Kidney (tissue), 14 donors: ENCODE measurements around the gene FUCA1. TPM values are rescaled to one million over a fixed set of nuclear protein-coding genes. Genes with fewer than 3 reads are reported as not detected.

Experiments
- DNase-seq, 5 donors: peaks; one replicate each; pipeline ENCODE4 v3.0.0-alpha.2; 2013 to 2020
- FAIRE-seq: peaks from 2 replicates; lab custom pipeline; 2012; peaks lifted over from hg19 to GRCh38; lab: Jason Lieb, UNC
- H3K27ac ChIP-seq, 2 donors: one replicate each; pipeline ENCODE4 v1.7.0; 2013; ENCODE audit warnings: low read depth in 2 of 2, low read length in 2 of 2, inconsistent platforms in 1 of 2
- H3K27me3 ChIP-seq: one replicate; pipeline ENCODE4 v1.7.1; 2013; ENCODE audit warnings: low read length, inconsistent platforms; ENCODE audit not compliant: control insufficient read depth, insufficient read depth
- H3K36me3 ChIP-seq, 3 donors: one replicate each; pipeline versions ENCODE4 v1.7.0 to v1.7.1; 2013; ENCODE audit warnings: low read length in 3 of 3, control low read depth in 1 of 3, inconsistent platforms in 1 of 3; ENCODE audit not compliant: insufficient read depth in 3 of 3, control insufficient read depth in 2 of 3
- H3K4me1 ChIP-seq, 3 donors: one replicate each; pipeline versions ENCODE4 v1.7.0 to v1.7.1; 2013; ENCODE audit warnings: low read length in 3 of 3, inconsistent platforms in 1 of 3, low read depth in 1 of 3; ENCODE audit not compliant: control insufficient read depth in 2 of 3, insufficient read depth in 2 of 3
- H3K4me3 ChIP-seq, 3 donors: one replicate each; pipeline versions ENCODE4 v1.7.0 to v1.8.1; 2013; ENCODE audit warnings: low read length in 3 of 3, control low read depth in 1 of 3, inconsistent platforms in 1 of 3
- H3K9ac ChIP-seq, 3 donors: one replicate each; pipeline versions ENCODE4 v1.7.0 to v1.7.1; 2013; ENCODE audit warnings: low read length in 3 of 3, control low read depth in 1 of 3, inconsistent platforms in 1 of 3
- H3K9me3 ChIP-seq, 3 donors: one replicate each; pipeline versions ENCODE4 v1.7.0 to v1.7.1; 2013; ENCODE audit warnings: low read length in 3 of 3, control low read depth in 1 of 3, inconsistent platforms in 1 of 3; ENCODE audit not compliant: control insufficient read depth in 2 of 3, insufficient read depth in 1 of 3
- intact Hi-C: fragments of 100-400 bp; cut with DNase I; formaldehyde crosslinking; loops from one replicate; pipeline ENCODE4 v1.11.1; 2022
- polyA plus RNA-seq: library from polyadenylated mRNA; stranded (reverse); fragments of 350-450 nt; fragmentation: Illumina TruSeq; extraction: RNeasy Lipid Tissue Mini Kit (QIAGEN cat#74804); gene quantifications from one replicate; pipeline ENCODE4 v1.2.3, GENCODE V29; 2014; ENCODE audit warnings: low read depth, low replicate concordance; ENCODE audit not compliant: insufficient read depth
- total RNA-seq: library from RNA; stranded (reverse); fragmentation: NEBNext Ultra II Directional; extraction: Animal tissue kit (Norgen Biotek cat#: 25700); gene quantifications from one replicate; pipeline ENCODE4 v1.2.1, GENCODE V29; 2021
- TF ChIP-seq, protein P1 (sequence below): IDR thresholded peaks from 3 replicates; pipeline ENCODE4 v1.5.1; 2012; ENCODE audit warnings: mild to moderate bottlenecking, moderate library complexity, borderline replicate concordance; ENCODE audit not compliant: insufficient read depth; ENCODE audit errors: extremely low read depth
- donor health status: control.
- donor health status: control.
- donor health status: control.
- donor health status: control.
- donor health status: control.
- donor health status: DM: yes; HTN: yes; CAD: no.
- donor health status: Normal renal cell carcinoma (clear cell type).

FUCA1 gene
- total and polyA plus RNA-seq, 2 donors from 2014 or later = 69.2 to 88.3 TPM

DNA sequence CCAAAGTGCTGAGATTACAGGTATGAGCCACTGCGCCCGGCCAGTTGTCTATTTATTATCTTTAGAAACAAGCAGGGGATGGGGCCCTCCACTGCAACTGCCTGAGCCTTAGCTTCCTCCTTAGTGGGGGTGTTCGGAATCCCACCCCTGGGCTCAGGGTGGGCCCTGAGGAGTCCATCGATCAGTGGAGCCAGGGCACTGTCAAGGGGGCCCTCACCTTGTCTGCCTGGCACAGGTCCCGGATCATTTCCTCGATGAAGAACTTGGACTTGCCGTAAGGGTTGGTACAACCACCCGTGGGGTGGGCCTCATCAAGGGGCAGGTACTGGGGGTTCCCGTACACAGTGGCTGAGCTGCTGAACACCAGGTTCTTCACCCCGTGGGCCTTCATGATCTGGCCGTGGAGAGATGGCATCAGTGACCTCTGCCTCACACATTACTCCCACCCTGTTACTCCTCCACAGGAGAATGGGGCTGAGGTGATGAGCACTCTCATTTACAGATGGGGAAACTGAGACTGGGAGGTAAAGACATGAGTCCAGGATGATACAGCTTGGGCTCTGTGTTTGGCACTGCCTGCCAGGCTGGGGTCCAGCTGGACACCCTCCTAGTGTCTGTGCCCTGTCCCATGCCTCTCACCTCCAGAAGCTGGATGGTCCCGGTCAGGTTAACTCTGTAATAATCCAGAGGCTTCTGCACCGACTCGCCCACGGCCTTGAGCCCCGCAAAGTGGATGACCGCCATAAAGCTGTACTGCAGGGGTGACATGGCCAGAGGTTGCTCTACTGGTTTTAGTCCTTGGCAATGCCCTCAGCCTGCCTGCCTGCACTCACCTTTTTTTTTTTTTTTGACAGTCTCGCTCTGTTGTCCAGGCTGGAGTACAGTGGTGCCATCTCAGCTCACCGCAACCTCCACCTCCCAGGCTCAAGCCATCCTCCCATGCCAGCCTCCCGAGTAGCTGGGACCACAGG is 70.3 kb downstream of the FUCA1 start:
- H3K27ac ChIP-seq = peak overlapping the region in 1 of 2 donors; percentile 45
- H3K27me3 ChIP-seq = no peaks in the 10 kb centered on the region
- DNase-seq (peak in 1 of 5 donors; percentile 57), FAIRE-seq (no peak)
- H3K4me3 ChIP-seq = no peak overlapping the region
- intact Hi-C loops = no loop called here
- no peaks in the 10 kb centered on the region for H3K9me3 ChIP-seq
- peak overlapping the region in 1 of 3 donors; percentile 56 for H3K9ac ChIP-seq
- H3K4me1 ChIP-seq = peaks cover 0 to 33% (median 14%) of the 10 kb centered on the region in 3 donors
- TF ChIP-seq, protein P1, sequence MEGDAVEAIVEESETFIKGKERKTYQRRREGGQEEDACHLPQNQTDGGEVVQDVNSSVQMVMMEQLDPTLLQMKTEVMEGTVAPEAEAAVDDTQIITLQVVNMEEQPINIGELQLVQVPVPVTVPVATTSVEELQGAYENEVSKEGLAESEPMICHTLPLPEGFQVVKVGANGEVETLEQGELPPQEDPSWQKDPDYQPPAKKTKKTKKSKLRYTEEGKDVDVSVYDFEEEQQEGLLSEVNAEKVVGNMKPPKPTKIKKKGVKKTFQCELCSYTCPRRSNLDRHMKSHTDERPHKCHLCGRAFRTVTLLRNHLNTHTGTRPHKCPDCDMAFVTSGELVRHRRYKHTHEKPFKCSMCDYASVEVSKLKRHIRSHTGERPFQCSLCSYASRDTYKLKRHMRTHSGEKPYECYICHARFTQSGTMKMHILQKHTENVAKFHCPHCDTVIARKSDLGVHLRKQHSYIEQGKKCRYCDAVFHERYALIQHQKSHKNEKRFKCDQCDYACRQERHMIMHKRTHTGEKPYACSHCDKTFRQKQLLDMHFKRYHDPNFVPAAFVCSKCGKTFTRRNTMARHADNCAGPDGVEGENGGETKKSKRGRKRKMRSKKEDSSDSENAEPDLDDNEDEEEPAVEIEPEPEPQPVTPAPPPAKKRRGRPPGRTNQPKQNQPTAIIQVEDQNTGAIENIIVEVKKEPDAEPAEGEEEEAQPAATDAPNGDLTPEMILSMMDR = no peak
- H3K36me3 ChIP-seq = peaks cover 0 to 14% (median 3%) of the 10 kb centered on the region in 3 donors

DNA sequence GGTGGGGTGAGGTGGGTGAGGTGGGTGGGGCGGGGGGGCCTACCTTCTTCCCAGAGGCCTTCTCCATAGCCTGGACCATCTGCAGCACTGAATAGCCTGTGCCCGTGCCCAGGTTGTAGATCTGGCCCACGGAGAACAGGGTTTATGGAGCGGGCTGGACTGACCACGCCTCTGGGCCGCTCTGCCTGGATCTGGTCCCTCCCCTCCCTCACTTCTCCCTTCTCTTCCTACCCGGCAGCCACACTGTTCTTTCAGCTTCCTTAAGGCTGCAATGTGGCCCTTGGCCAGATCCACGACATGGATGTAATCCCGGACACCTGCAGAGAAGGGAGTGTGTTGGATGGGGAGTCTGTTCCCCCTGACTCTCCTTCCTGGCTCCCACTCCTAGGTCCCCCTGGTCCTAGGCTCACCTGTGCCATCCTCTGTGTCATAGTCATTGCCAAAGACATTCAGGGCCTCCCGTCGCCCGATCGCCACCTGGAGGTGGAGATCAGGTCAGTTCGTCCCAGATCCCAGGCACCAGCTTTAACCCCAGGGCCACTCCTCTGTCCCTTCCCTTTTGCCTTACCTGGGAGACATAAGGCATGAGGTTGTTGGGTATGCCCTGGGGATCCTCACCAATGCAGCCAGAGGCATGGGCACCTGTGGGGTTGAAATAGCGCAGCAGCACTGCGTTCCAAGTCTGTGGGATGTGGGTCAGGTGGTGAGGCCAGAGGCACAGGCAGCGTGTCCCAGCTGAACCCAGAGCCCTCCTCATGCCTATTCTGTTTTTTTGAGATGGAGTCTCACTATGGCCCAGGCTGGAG is 71.4 kb downstream of the FUCA1 start:
- H3K9ac ChIP-seq = peak overlapping the region in 1 of 3 donors; percentile 7
- H3K27me3 ChIP-seq = no peaks in the 10 kb centered on the region
- intact Hi-C loops = no loop called here
- FAIRE-seq (no peak), DNase-seq (no peak)
- H3K36me3 ChIP-seq = peaks cover 0 to 9% (median 2%) of the 10 kb centered on the region in 3 donors
- no peaks in the 10 kb centered on the region for H3K9me3 ChIP-seq
- TF ChIP-seq, protein P1 = no peak
- no peak overlapping the region for H3K4me3 ChIP-seq
- peak overlapping the region in 1 of 2 donors; percentile 47 for H3K27ac ChIP-seq
- peaks cover 0 to 43% (median 10%) of the 10 kb centered on the region in 3 donors for H3K4me1 ChIP-seq

DNA sequence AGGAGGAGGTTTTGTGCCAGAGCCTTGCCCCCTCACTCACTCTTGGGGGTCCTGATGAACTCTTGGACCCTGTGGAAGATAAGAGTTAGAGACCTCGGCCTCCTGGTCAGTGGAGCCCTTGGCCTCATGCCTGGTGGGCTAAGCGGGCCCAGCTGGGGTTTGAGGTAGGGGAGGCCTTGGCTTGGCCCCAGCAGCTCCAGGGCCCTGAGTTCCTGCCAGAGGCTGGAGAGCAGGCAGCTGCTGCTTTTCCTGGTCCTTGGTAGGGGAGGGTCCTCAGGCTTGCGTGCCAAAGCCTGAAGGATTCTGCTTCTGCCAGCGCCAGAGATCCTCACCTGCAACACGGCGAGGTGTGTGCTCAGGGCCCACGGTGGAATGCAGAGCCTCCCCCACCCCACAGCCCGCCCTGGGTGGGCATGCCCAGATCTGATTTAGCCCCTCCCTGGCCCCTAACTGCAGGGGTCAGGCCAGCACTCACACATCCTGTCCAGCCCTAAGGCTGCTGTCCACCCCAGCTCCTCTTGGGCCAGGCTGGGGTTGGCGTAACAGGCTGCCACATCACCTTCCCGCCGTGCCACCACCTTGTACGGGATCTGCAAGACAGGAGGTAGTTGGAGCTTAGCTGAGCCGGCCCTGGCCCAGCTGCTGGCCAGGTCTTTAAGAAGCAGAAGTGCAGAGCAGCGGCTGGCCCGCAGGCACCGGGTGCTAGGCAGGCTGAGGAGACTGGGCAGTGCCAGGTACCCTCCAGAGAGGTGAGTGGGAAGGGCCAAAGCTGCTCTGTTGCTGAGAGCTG is 72.2 kb downstream of the FUCA1 start:
- peak in 1 of 5 donors; percentile 62 for DNase-seq
- no peaks in the 10 kb centered on the region for H3K9me3 ChIP-seq
- peaks cover 0 to 40% (median 4%) of the 10 kb centered on the region in 3 donors for H3K4me1 ChIP-seq
- intact Hi-C loops = no loop called here
- H3K27me3 ChIP-seq = no peaks in the 10 kb centered on the region
- FAIRE-seq = no peak
- peaks cover 0 to 9% (median 2%) of the 10 kb centered on the region in 3 donors for H3K36me3 ChIP-seq
- TF ChIP-seq, protein P1 = no peak
- H3K27ac ChIP-seq = no peak overlapping the region
- H3K9ac ChIP-seq = no peak overlapping the region
- no peak overlapping the region for H3K4me3 ChIP-seq
